ENCODE results near the gene GALNT2. TPM values are rescaled to one million over a fixed set of nuclear protein-coding genes. Genes with fewer than 3 reads are reported as not detected.

Gene GALNT2
- total RNA-seq, 1 experiment from 2014 or later, result 152 TPM

DNA sequence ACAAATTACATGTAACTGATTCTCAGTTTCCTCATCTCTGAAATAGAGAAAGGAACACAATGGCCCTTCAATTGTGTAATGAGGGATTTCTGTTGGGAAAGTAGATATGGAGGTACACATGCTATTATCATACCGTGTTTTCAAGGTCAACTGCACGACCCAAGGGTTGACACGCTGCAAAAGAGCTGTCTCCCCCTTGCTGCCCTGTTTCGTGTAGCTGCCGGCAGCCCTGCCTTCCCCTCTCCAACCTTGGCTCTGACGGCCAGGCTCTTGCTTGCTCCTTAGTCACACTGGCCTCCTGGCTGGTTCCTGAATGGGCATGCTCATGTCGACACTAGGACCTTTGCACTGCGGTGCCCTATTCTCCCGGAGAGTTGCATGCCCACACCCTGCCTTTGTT, 134.4 kb downstream of the GALNT2 start:
- POLR2A ChIA-PET, result no interaction called here
- in situ Hi-C loops (cut with HindIII; ENCODE audit: low pct_unique_long_range_greater_than_20kb, low sequenced_read_pairs) (no loop called here), intact Hi-C loops (cut with micrococcal nuclease; ENCODE audit: unreplicated experiment) (no loop called here)
- no peak overlapping the region for H3K4me3 ChIP-seq (ENCODE audit: low read depth in 2 of 2, low read length in 2 of 2)
- H3K9me3 ChIP-seq (ENCODE audit: control insufficient read depth, insufficient read depth, low read depth, low read length), result no peaks in the 10 kb centered on the region
- H3K36me3 ChIP-seq (ENCODE audit: control insufficient read depth, insufficient read depth, low read length), result no peaks in the 10 kb centered on the region; the same call in 1 of the 2 replicates
- no peaks in the 10 kb centered on the region for H3K27me3 ChIP-seq (ENCODE audit: control insufficient read depth, insufficient read depth, low read length)
- no peak for TF ChIP-seq POLR2AphosphoS5 (IDR thresholded peaks at IDR 0.05; ENCODE audit: low read depth, low read length)
- no peak for TF ChIP-seq CTCF (IDR thresholded peaks at IDR 0.05)
- no peak for TF ChIP-seq TCF7L2 (IDR thresholded peaks at IDR 0.05; ENCODE audit: low read depth, low read length)
- TF ChIP-seq, protein P1, sequence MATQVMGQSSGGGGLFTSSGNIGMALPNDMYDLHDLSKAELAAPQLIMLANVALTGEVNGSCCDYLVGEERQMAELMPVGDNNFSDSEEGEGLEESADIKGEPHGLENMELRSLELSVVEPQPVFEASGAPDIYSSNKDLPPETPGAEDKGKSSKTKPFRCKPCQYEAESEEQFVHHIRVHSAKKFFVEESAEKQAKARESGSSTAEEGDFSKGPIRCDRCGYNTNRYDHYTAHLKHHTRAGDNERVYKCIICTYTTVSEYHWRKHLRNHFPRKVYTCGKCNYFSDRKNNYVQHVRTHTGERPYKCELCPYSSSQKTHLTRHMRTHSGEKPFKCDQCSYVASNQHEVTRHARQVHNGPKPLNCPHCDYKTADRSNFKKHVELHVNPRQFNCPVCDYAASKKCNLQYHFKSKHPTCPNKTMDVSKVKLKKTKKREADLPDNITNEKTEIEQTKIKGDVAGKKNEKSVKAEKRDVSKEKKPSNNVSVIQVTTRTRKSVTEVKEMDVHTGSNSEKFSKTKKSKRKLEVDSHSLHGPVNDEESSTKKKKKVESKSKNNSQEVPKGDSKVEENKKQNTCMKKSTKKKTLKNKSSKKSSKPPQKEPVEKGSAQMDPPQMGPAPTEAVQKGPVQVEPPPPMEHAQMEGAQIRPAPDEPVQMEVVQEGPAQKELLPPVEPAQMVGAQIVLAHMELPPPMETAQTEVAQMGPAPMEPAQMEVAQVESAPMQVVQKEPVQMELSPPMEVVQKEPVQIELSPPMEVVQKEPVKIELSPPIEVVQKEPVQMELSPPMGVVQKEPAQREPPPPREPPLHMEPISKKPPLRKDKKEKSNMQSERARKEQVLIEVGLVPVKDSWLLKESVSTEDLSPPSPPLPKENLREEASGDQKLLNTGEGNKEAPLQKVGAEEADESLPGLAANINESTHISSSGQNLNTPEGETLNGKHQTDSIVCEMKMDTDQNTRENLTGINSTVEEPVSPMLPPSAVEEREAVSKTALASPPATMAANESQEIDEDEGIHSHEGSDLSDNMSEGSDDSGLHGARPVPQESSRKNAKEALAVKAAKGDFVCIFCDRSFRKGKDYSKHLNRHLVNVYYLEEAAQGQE (IDR thresholded peaks at IDR 0.05; ENCODE audit: insufficient read depth in 1 of 2, low read depth in 2 of 2, low read length in 1 of 2), result no peak
- no peak for TF ChIP-seq SIN3A (IDR thresholded peaks at IDR 0.05; ENCODE audit: borderline replicate concordance, insufficient read depth, low read depth, low read length)
- H3K27ac ChIP-seq (ENCODE audit: low read length), result no peak overlapping the region
- DNase-seq (ENCODE audit: low read depth, low spot score) (no peak), ATAC-seq (no peak)
- CTCF ChIA-PET, result no interaction called here
- no TSS peak for BruUV-seq (replicated peaks)
- H3K4me1 ChIP-seq (ENCODE audit: control insufficient read depth, insufficient read depth, low read length), result no peaks in the 10 kb centered on the region

GRCh38 chr1:230204842-230205241, 137.8 kb downstream of the GALNT2 start:
- in situ Hi-C loops (cut with HindIII; ENCODE audit: low pct_unique_long_range_greater_than_20kb, low sequenced_read_pairs), result no loop called here
- ChIA-PET POLR2A (no interaction called here), CTCF (no interaction called here)
- no TSS peak for BruUV-seq (replicated peaks)
- ATAC-seq (no peak), DNase-seq (ENCODE audit: low read depth, low spot score) (no peak)
- no peaks in the 10 kb centered on the region for H3K9me3 ChIP-seq (ENCODE audit: control insufficient read depth, insufficient read depth, low read depth, low read length)
- H3K4me1 ChIP-seq (ENCODE audit: control insufficient read depth, insufficient read depth, low read length), result no peaks in the 10 kb centered on the region
- intact Hi-C loops (cut with micrococcal nuclease; ENCODE audit: unreplicated experiment), result no loop called here
- TF ChIP-seq, protein P1 (IDR thresholded peaks at IDR 0.05; ENCODE audit: insufficient read depth in 1 of 2, low read depth in 2 of 2, low read length in 1 of 2), result no peak
- TF ChIP-seq POLR2AphosphoS5 (IDR thresholded peaks at IDR 0.05; ENCODE audit: low read depth, low read length) (no peak), TCF7L2 (IDR thresholded peaks at IDR 0.05; ENCODE audit: low read depth, low read length) (no peak), SIN3A (IDR thresholded peaks at IDR 0.05; ENCODE audit: borderline replicate concordance, insufficient read depth, low read depth, low read length) (no peak), CTCF (IDR thresholded peaks at IDR 0.05) (no peak)
- no peak overlapping the region for H3K27ac ChIP-seq (ENCODE audit: low read length)
- no peaks in the 10 kb centered on the region; the same call in 1 of the 2 replicates for H3K36me3 ChIP-seq (ENCODE audit: control insufficient read depth, insufficient read depth, low read length)
- H3K4me3 ChIP-seq (ENCODE audit: low read depth in 2 of 2, low read length in 2 of 2), result no peak overlapping the region
- no peaks in the 10 kb centered on the region for H3K27me3 ChIP-seq (ENCODE audit: control insufficient read depth, insufficient read depth, low read length)
